ENCODE measurements around the gene FAM13A. TPM values are rescaled to one million over a fixed set of nuclear protein-coding genes. Genes with fewer than 3 reads are reported as not detected.

The FAM13A gene
- total and polyA plus RNA-seq, 2 donors (not counting 3 experiments of a cell fraction or from before 2014, with no cell fraction given) = 3.3 to 10.5 TPM

- dilution Hi-C loops (cut with MboI; ENCODE audit: extremely low pct_ligation_motif_present, low sequenced_read_pairs) = no loop called here
- Histone ChIP-seq H3K27ac (ENCODE audit: insufficient read depth, low read depth, low read length) (no peak overlapping the region), H3K9me3 (replicated peaks; ENCODE audit: control insufficient read depth, insufficient read depth, low read length) (no peaks in the 10 kb centered on the region), H2AFZ (ENCODE audit: low read depth, low read length) (no peak overlapping the region), H4K20me1 (replicated peaks; ENCODE audit: control insufficient read depth, extremely low read depth, insufficient read depth, low read length) (no peaks in the 10 kb centered on the region), H3K9me1 (replicated peaks; ENCODE audit: control insufficient read depth, extremely low read depth, insufficient read depth, low read length) (no peaks in the 10 kb centered on the region), H3K9ac (replicated peaks; ENCODE audit: extremely low read depth, insufficient read depth, low read length) (no peak overlapping the region), H3K4me3 (replicated peaks in 1 of 3; ENCODE audit: insufficient read depth in 1 of 3, low read depth in 1 of 3, low read length in 3 of 3) (no peak overlapping the region), H3K36me3 (ENCODE audit: control insufficient read depth in 2 of 2, extremely low read depth in 1 of 2, insufficient read depth in 2 of 2, low read length in 2 of 2) (no peaks in the 10 kb centered on the region), H3K4me2 (ENCODE audit: insufficient read depth, low read length) (no peak overlapping the region), H3K4me1 (ENCODE audit: control insufficient read depth, extremely low read depth, insufficient read depth, low read length) (no peaks in the 10 kb centered on the region), H3K27me3 (ENCODE audit: control insufficient read depth in 2 of 2, insufficient read depth in 2 of 2, low read length in 2 of 2) (no peaks in the 10 kb centered on the region), H3K79me2 (ENCODE audit: control insufficient read depth, insufficient read depth, low read length) (no peaks in the 10 kb centered on the region)
- no peak for FAIRE-seq
- BruUV-seq (replicated peaks) = no TSS peak
- ChIA-PET CTCF (interaction anchor here (1.2 to 5.8 kb wide), 3 partner anchors 10 to 31 kb away, joined by 3 to 19 read pairs (median 4); no protein-coding TSS in a partner anchor), POLR2A (no interaction called here)
- no peak for DNase-seq (ENCODE audit: low read depth, low spot score)
- intact Hi-C loops (cut with micrococcal nuclease) = no loop called here
- TF ChIP-seq POLR2A (IDR thresholded peaks at IDR 0.05; ENCODE audit: low read depth, low read length) (no peak), POLR2AphosphoS5 (IDR thresholded peaks at IDR 0.05; ENCODE audit: insufficient read depth, low read depth, low read length) (no peak), FOS (IDR thresholded peaks at IDR 0.05; ENCODE audit: borderline replicate concordance, insufficient read depth, low read length) (no peak), EZH2 (IDR thresholded peaks at IDR 0.05; ENCODE audit: borderline replicate concordance, low read depth, low read length, severe bottlenecking) (no peak), CTCF (IDR thresholded peaks at IDR 0.05; ENCODE audit: extremely low read depth in 1 of 2, insufficient read depth in 1 of 2, low read depth in 1 of 2, low read length in 2 of 2) (no peak)
Measured at GRCh38 chr4:88759895-88760290, 297.1 kb downstream of the FAM13A start.
